CD4-positive, alpha-beta T cell (primary cell): ENCODE data around the gene YIF1A. TPM values are rescaled to one million over a fixed set of nuclear protein-coding genes. Genes with fewer than 3 reads are reported as not detected.

Source experiments
- ATAC-seq: fragments of 200-7000 bp; cut with Tn5 transposase; one replicate; pipeline ENCODE4 v1.10.0; 2022; ENCODE audit warnings: mild to moderate bottlenecking; ENCODE audit not compliant: poor library complexity
- CTCF ChIA-PET: fragments of 350-600 bp; sonication (Branson Sonifier 250); formaldehyde crosslinking; loops from one replicate; lab custom pipeline; 2021; ENCODE audit warnings: antibody characterized with exemption, inconsistent platforms; lab: Charles Lee
- POLR2A ChIA-PET: fragments of 350-600 bp; sonication (Branson Sonifier 250); formaldehyde crosslinking; loops from one replicate; lab custom pipeline; 2021; ENCODE audit warnings: antibody characterized with exemption, inconsistent platforms; lab: Charles Lee
- DNase-seq, 14 experiments: peaks; one replicate each; pipeline ENCODE4 v3.0.0-alpha.2; 2013 to 2020; ENCODE audit warnings: mixed read lengths in 2 of 14
- H3K27ac ChIP-seq, 2 donors: one replicate each; pipeline versions ENCODE4 v1.5.1 to v1.7.0; 2013; ENCODE audit warnings: low read length in 2 of 2, low read depth in 1 of 2, mild to moderate bottlenecking in 1 of 2
- H3K27me3 ChIP-seq, 2 experiments: 1 replicate in 1 of 2; 2 replicates in 1 of 2; pipeline versions ENCODE4 v1.6.1 to v1.7.0; 2013; ENCODE audit warnings: low read length in 2 of 2, control low read depth in 1 of 2, mild to moderate bottlenecking in 1 of 2, moderate library complexity in 1 of 2; ENCODE audit not compliant: insufficient read depth in 2 of 2, control insufficient read depth in 1 of 2
- H3K36me3 ChIP-seq: one replicate; pipeline ENCODE4 v1.6.1; 2013; ENCODE audit warnings: low read length, control low read depth; ENCODE audit not compliant: insufficient read depth
- H3K4me1 ChIP-seq: one replicate; pipeline ENCODE4 v1.6.1; 2013; ENCODE audit warnings: low read length, control low read depth; ENCODE audit not compliant: insufficient read depth
- H3K4me3 ChIP-seq: one replicate; pipeline ENCODE4 v1.5.1; 2013; ENCODE audit warnings: mild to moderate bottlenecking, low read length, moderate library complexity
- H3K9me3 ChIP-seq, 2 experiments: 1 replicate in 1 of 2; 2 replicates in 1 of 2; pipeline versions ENCODE4 v1.6.1 to v1.7.0; 2013; ENCODE audit warnings: low read length in 2 of 2, mild to moderate bottlenecking in 2 of 2, control low read depth in 1 of 2, moderate library complexity in 1 of 2; ENCODE audit not compliant: control insufficient read depth in 1 of 2, insufficient read depth in 1 of 2
- H3K27ac Mint-ChIP-seq: one replicate; pipeline ENCODE4 v1.8.0; 2020; ENCODE audit warnings: mixed read lengths
- H3K27me3 Mint-ChIP-seq: one replicate; pipeline ENCODE4 v1.8.0; 2021; ENCODE audit warnings: mixed read lengths
- H3K36me3 Mint-ChIP-seq: one replicate; pipeline ENCODE4 v1.8.0; 2021; ENCODE audit warnings: low read depth, mixed read lengths
- H3K4me1 Mint-ChIP-seq: one replicate; pipeline ENCODE4 v1.8.0; 2021; ENCODE audit warnings: low read depth, mixed read lengths
- H3K4me3 Mint-ChIP-seq: one replicate; pipeline ENCODE4 v1.8.0; 2020; ENCODE audit warnings: mild to moderate bottlenecking, mixed read lengths
- H3K9me3 Mint-ChIP-seq: one replicate; pipeline ENCODE4 v1.8.0; 2020; ENCODE audit warnings: mixed read lengths
- CTCF ChIP-seq: fragments of 200-600 bp; IDR thresholded peaks from one replicate; pipeline ENCODE4 v1.8.0; 2022; ENCODE audit warnings: antibody characterized with exemption, mild to moderate bottlenecking
- intact Hi-C, 2 experiments: fragments of 100-400 bp; cut with DNase I in 1 of 2; cut with micrococcal nuclease in 1 of 2; formaldehyde crosslinking; loops; one replicate each; pipeline versions ENCODE4 v1.15.1 to v1.9.0; 2023 to 2025; cut with DNase I, micrococcal nuclease
- total RNA-seq, 174 experiments: library from RNA in 2 of 174; stranded (reverse) in 2 of 174; gene quantifications; one replicate each; pipeline ENCODE4 v1.2.3 and lab custom pipeline; 2021 to 2026

Gene YIF1A
- total RNA-seq, 2 experiments from 2014 or later, result 17.4 to 21.1 TPM

DNA sequence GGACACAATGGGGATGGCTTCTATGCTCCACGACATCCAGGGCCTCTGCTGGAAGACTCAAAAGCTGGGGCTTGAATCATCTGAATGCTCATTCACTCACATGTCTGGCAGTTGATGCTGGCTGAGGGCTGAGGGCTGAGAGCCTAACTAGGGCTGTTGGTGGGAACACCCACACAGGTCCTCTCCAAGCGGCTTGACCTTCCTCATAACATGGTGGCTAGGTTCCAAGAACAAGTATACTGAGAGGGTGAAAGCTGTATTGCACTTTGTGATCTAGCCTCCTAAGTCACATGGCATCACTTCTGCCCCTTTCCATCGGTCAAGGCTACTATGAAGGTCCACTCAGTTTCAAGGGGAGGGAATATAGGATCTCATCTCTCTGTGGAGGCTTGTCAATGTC, 10.2 kb upstream of the YIF1A start:
- no peak for TF ChIP-seq CTCF
- intact Hi-C loops, result no loop called here
- DNase-seq, result no peak
- H3K27me3 Mint-ChIP-seq, result peaks cover 5% of the 10 kb centered on the region
- Histone ChIP-seq H3K4me3 (no peak overlapping the region), H3K27ac (no peak overlapping the region), H3K36me3 (no peaks in the 10 kb centered on the region), H3K27me3 (no peaks in the 10 kb centered on the region), H3K9me3 (no peaks in the 10 kb centered on the region), H3K4me1 (no peaks in the 10 kb centered on the region)
- no peak overlapping the region for H3K27ac Mint-ChIP-seq
- H3K36me3 Mint-ChIP-seq, result no peaks in the 10 kb centered on the region
- CTCF ChIA-PET, result no interaction called here
- no peaks in the 10 kb centered on the region for H3K4me1 Mint-ChIP-seq
- POLR2A ChIA-PET, result no interaction called here
- ATAC-seq, result no peak
- H3K4me3 Mint-ChIP-seq, result no peak overlapping the region
- H3K9me3 Mint-ChIP-seq, result no peaks in the 10 kb centered on the region

GRCh38 chr11:66297610-66298009, 8.7 kb upstream of the YIF1A start:
- ATAC-seq (no peak), DNase-seq (no peak)
- Mint-ChIP-seq H3K4me1 (no peaks in the 10 kb centered on the region), H3K36me3 (no peaks in the 10 kb centered on the region), H3K4me3 (no peak overlapping the region), H3K27me3 (peaks cover 16% of the 10 kb centered on the region), H3K9me3 (no peaks in the 10 kb centered on the region), H3K27ac (no peak overlapping the region)
- no peak overlapping the region for H3K4me3 ChIP-seq
- intact Hi-C loops, result no loop called here
- ChIA-PET CTCF (no interaction called here), POLR2A (interaction anchor here (1.2 kb wide), 1 partner anchor 9 kb away, joined by 3 read pairs; the partner anchor contains the start of gene YIF1A)
- TF ChIP-seq CTCF, result no peak
- H3K27ac ChIP-seq, result no peak overlapping the region
- peaks cover 2% of the 10 kb centered on the region for H3K4me1 ChIP-seq
- H3K36me3 ChIP-seq, result no peaks in the 10 kb centered on the region
- H3K27me3 ChIP-seq, result peaks cover 9 to 11% of the 10 kb centered on the region in 2 experiments
- peaks cover 0 to 5% of the 10 kb centered on the region in 2 experiments for H3K9me3 ChIP-seq

DNA sequence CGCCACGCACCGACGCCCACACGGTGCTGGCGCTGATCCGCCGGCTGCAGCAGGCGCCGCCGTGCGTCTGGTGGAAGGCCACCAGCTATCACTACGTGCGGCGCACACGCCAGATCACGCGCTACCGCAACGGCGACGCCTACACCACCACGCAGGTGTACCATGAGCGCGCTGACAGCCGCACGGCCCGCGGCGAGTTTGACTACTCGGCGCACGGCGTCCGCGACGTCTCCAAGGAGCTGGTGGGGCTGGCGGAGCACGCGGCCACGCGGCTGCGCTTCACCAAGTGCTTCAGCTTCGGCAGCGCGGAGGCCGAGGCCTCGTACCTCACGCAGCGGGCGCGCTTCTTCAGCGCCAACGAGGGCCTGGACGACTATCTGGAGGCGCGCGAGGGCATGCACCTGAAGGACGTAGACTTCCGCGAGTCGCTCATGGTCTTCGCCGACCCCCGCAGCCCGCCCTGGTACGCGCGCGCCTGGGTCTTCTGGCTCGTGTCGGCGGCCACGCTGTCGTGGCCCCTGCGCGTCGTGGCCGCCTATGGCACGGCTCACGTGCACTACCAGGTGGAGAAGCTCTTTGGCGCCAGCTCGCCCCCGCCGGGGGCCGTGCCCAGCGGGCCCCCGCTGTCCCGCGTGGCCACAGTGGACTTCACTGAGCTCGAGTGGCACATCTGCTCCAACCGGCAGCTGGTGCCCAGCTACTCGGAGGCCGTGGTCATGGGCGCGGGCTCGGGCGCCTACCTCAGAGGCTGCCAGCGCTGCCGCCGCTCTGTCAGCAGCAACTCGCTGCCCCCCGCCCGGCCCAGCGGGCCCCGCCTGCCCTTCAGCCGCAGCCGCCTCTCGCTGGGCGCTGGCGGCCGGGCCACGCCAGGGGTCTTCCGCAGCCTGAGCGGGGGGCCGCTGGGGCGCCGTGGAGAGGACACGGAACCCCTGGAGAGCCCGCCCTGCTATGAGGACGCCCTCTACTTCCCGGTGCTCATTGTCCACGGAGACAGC, 6.0 kb upstream of the YIF1A start:
- H3K27ac ChIP-seq, result no peak overlapping the region
- ChIA-PET CTCF (no interaction called here), POLR2A (no interaction called here)
- no peak overlapping the region for H3K4me3 Mint-ChIP-seq
- no peak overlapping the region for H3K27ac Mint-ChIP-seq
- H3K36me3 Mint-ChIP-seq, result no peaks in the 10 kb centered on the region
- H3K27me3 Mint-ChIP-seq, result peaks cover 19% of the 10 kb centered on the region
- H3K4me1 ChIP-seq, result peaks cover 21% of the 10 kb centered on the region
- no peaks in the 10 kb centered on the region for H3K9me3 Mint-ChIP-seq
- no peaks in the 10 kb centered on the region for H3K36me3 ChIP-seq
- intact Hi-C loops, result no loop called here
- DNase-seq (peak in 1 of 14 experiments; percentile 41), ATAC-seq (no peak)
- H3K4me3 ChIP-seq, result no peak overlapping the region
- TF ChIP-seq CTCF, result no peak
- H3K9me3 ChIP-seq, result peaks cover 0 to 9% of the 10 kb centered on the region in 2 experiments
- H3K27me3 ChIP-seq, result peaks cover 18 to 23% of the 10 kb centered on the region in 2 experiments
- H3K4me1 Mint-ChIP-seq, result peaks cover 12% of the 10 kb centered on the region
